Naive thymus-derived CD8-positive, alpha-beta T cell (primary cell): ENCODE measurements around the gene CCDC178. TPM values are rescaled to one million over a fixed set of nuclear protein-coding genes. Genes with fewer than 3 reads are reported as not detected.
"Not testable (repeated sequence)": the region's sequence is repeated elsewhere in the genome, so short reads cannot be mapped to it uniquely, and the experiment has no call there.

ENCODE experiments used
- ATAC-seq, 2 donors: fragments of 150-1000 bp; cut with Tn5 transposase in 1 of 2; sonication (Bioruptor Pico), chemical (Tn5 transposase) in 1 of 2; 1 replicate in 1 of 2; 2 replicates in 1 of 2; pipeline ENCODE4 v1.10.0; 2021; ENCODE audit warnings: mild to moderate bottlenecking in 2 of 2, moderate library complexity in 2 of 2
- POLR2A ChIA-PET: fragments of 350-600 bp; sonication (Branson Sonifier 250); formaldehyde crosslinking; loops from one replicate; lab custom pipeline; 2021; ENCODE audit warnings: antibody characterized with exemption; lab: Charles Lee
- DNase-seq, 10 donors: peaks; one replicate each; pipeline versions ENCODE4 v3.0.0 to v3.0.0-alpha.2; 2020 to 2022
- H3K27ac Mint-ChIP-seq, 10 donors: one replicate each; pipeline ENCODE4 v1.8.0; 2020 to 2022; ENCODE audit warnings: mild to moderate bottlenecking in 10 of 10, mixed read lengths in 10 of 10, moderate library complexity in 4 of 10, inconsistent platforms in 1 of 10
- H3K27me3 Mint-ChIP-seq, 5 donors: one replicate each; pipeline ENCODE4 v1.8.0; 2021 to 2022; ENCODE audit warnings: mixed read lengths in 5 of 5
- H3K36me3 Mint-ChIP-seq, 3 donors: one replicate each; pipeline ENCODE4 v1.8.0; 2020 to 2022; ENCODE audit warnings: mixed read lengths in 3 of 3, mild to moderate bottlenecking in 2 of 3, inconsistent platforms in 1 of 3
- H3K4me1 Mint-ChIP-seq, 4 donors: one replicate each; pipeline ENCODE4 v1.8.0; 2021 to 2022; ENCODE audit warnings: mixed read lengths in 4 of 4
- H3K4me3 Mint-ChIP-seq, 10 donors: one replicate each; pipeline ENCODE4 v1.8.0; 2020 to 2022; ENCODE audit warnings: mild to moderate bottlenecking in 10 of 10, mixed read lengths in 10 of 10, moderate library complexity in 6 of 10, inconsistent platforms in 1 of 10
- H3K9me3 Mint-ChIP-seq, 9 donors: one replicate each; pipeline ENCODE4 v1.8.0; 2020 to 2022; ENCODE audit warnings: mixed read lengths in 9 of 9, mild to moderate bottlenecking in 3 of 9, inconsistent platforms in 1 of 9, moderate library complexity in 1 of 9
- polyA plus RNA-seq, 3 donors: library from polyadenylated mRNA; unstranded; fragments of 300-500 nt; fragmentation: Illumina TruSeq; gene quantifications; one replicate each; pipeline ENCODE4 v1.2.3, GENCODE V29; 2021
- total RNA-seq, 8 experiments: library from RNA in 2 of 8; stranded (reverse) in 2 of 8; gene quantifications; one replicate each; pipeline ENCODE4 v1.2.3 and lab custom pipeline; 2021 to 2026

Gene CCDC178
- total and polyA plus RNA-seq, 5 experiments from 2014 or later, result not detected

GRCh38 chr18:33184175-33184574 lies 256.3 kb downstream of the CCDC178 start:
- POLR2A ChIA-PET, result no interaction called here
- Mint-ChIP-seq H3K27ac (no peak overlapping the region), H3K27me3 (peaks cover 0 to 4% (median 0%) of the 10 kb centered on the region in 5 donors), H3K9me3 (peaks cover 0 to 26% (median 2%) of the 10 kb centered on the region in 9 donors), H3K4me1 (peaks cover 0 to 4% (median 0%) of the 10 kb centered on the region in 4 donors), H3K36me3 (no peaks in the 10 kb centered on the region), H3K4me3 (no peak overlapping the region)
- ATAC-seq (no peak), DNase-seq (no peak)

- H3K36me3 Mint-ChIP-seq, result no peaks in the 10 kb centered on the region
- DNase-seq (no peak), ATAC-seq (no peak)
- H3K27ac Mint-ChIP-seq, result no peak overlapping the region
- no peak overlapping the region for H3K4me3 Mint-ChIP-seq
- H3K4me1 Mint-ChIP-seq, result peaks cover 0 to 4% (median 0%) of the 10 kb centered on the region in 4 donors
- peaks cover 0 to 4% (median 0%) of the 10 kb centered on the region in 5 donors for H3K27me3 Mint-ChIP-seq
- H3K9me3 Mint-ChIP-seq, result peaks cover 0 to 26% (median 2%) of the 10 kb centered on the region in 9 donors
- POLR2A ChIA-PET, result no interaction called here
Observed at GRCh38 chr18:33183136-33183535, 257.4 kb downstream of the CCDC178 start.

- H3K27ac Mint-ChIP-seq, result no peak overlapping the region
- POLR2A ChIA-PET, result no interaction called here
Observed at GRCh38 chr18:33181016-33181415, 259.5 kb downstream of the CCDC178 start.

GRCh38 chr18:33169218-33169617 lies 271.3 kb downstream of the CCDC178 start:
- POLR2A ChIA-PET, result no interaction called here

More at GRCh38 chr18:33181016-33181415, 259.5 kb downstream of the CCDC178 start:
- no peak for ATAC-seq
- no peak overlapping the region for H3K4me3 Mint-ChIP-seq
- peaks cover 0 to 13% (median 2%) of the 10 kb centered on the region in 9 donors for H3K9me3 Mint-ChIP-seq
- no peak for DNase-seq
- H3K4me1 Mint-ChIP-seq, result peaks cover 0 to 2% (median 0%) of the 10 kb centered on the region in 4 donors
- peaks cover 0 to 4% (median 0%) of the 10 kb centered on the region in 5 donors for H3K27me3 Mint-ChIP-seq
- H3K36me3 Mint-ChIP-seq, result no peaks in the 10 kb centered on the region

GRCh38 chr18:33164121-33164520 lies 276.4 kb downstream of the CCDC178 start:
- H3K4me3 Mint-ChIP-seq, ATAC-seq, DNase-seq, H3K4me1 Mint-ChIP-seq, H3K36me3 Mint-ChIP-seq, H3K27ac Mint-ChIP-seq, POLR2A ChIA-PET, H3K27me3 Mint-ChIP-seq: not testable (repeated sequence)
- peaks cover 0 to 11% (median 2%) of the 10 kb centered on the region in 9 donors for H3K9me3 Mint-ChIP-seq

More at GRCh38 chr18:33169218-33169617, 271.3 kb downstream of the CCDC178 start:
- Mint-ChIP-seq H3K4me1 (no peaks in the 10 kb centered on the region), H3K27me3 (no peaks in the 10 kb centered on the region), H3K27ac (no peak overlapping the region), H3K36me3 (no peaks in the 10 kb centered on the region), H3K9me3 (peaks cover 0 to 6% (median 2%) of the 10 kb centered on the region in 9 donors), H3K4me3 (no peak overlapping the region)
- ATAC-seq (no peak), DNase-seq (no peak)

GRCh38 chr18:33161131-33161530 lies 279.4 kb downstream of the CCDC178 start:
- Mint-ChIP-seq H3K9me3 (peaks cover 0 to 11% (median 1%) of the 10 kb centered on the region in 9 donors), H3K36me3 (no peaks in the 10 kb centered on the region), H3K27ac (no peak overlapping the region), H3K4me1 (no peaks in the 10 kb centered on the region), H3K4me3 (no peak overlapping the region), H3K27me3 (no peaks in the 10 kb centered on the region)
- POLR2A ChIA-PET, result no interaction called here
- no peak for ATAC-seq
- no peak for DNase-seq

- Mint-ChIP-seq H3K4me3 (no peak overlapping the region), H3K4me1 (no peaks in the 10 kb centered on the region), H3K36me3 (no peaks in the 10 kb centered on the region), H3K27me3 (no peaks in the 10 kb centered on the region), H3K27ac (no peak overlapping the region), H3K9me3 (peaks cover 0 to 11% (median 3%) of the 10 kb centered on the region in 9 donors)
- POLR2A ChIA-PET, result no interaction called here
- ATAC-seq (no peak), DNase-seq (no peak)
Observed at GRCh38 chr18:33159151-33159550, 281.4 kb downstream of the CCDC178 start.

- H3K27ac Mint-ChIP-seq, result no peak overlapping the region
- no peak overlapping the region for H3K4me3 Mint-ChIP-seq
- H3K4me1 Mint-ChIP-seq, result no peaks in the 10 kb centered on the region
- POLR2A ChIA-PET, result no interaction called here
- H3K9me3 Mint-ChIP-seq, result peaks cover 0 to 11% (median 3%) of the 10 kb centered on the region in 9 donors
- H3K27me3 Mint-ChIP-seq, result no peaks in the 10 kb centered on the region
- H3K36me3 Mint-ChIP-seq, result no peaks in the 10 kb centered on the region
- DNase-seq (no peak), ATAC-seq (no peak)
Observed at GRCh38 chr18:33157893-33158292, 282.6 kb downstream of the CCDC178 start.

- no peaks in the 10 kb centered on the region for H3K27me3 Mint-ChIP-seq
- POLR2A ChIA-PET, result no interaction called here
Observed at GRCh38 chr18:33156906-33157470, 283.5 kb downstream of the CCDC178 start.

GRCh38 chr18:33154049-33154448 lies 286.5 kb downstream of the CCDC178 start:
- POLR2A ChIA-PET, result no interaction called here
- no peaks in the 10 kb centered on the region for H3K36me3 Mint-ChIP-seq
- H3K27ac Mint-ChIP-seq, result no peak overlapping the region
- H3K27me3 Mint-ChIP-seq, result no peaks in the 10 kb centered on the region
- DNase-seq (no peak), ATAC-seq (no peak)
- H3K4me3 Mint-ChIP-seq, result no peak overlapping the region
- no peaks in the 10 kb centered on the region for H3K4me1 Mint-ChIP-seq
- H3K9me3 Mint-ChIP-seq, result peaks cover 0 to 24% (median 4%) of the 10 kb centered on the region in 9 donors

More at GRCh38 chr18:33156906-33157470, 283.5 kb downstream of the CCDC178 start:
- H3K4me1 Mint-ChIP-seq, result no peaks in the 10 kb centered on the region
- H3K4me3 Mint-ChIP-seq, result no peak overlapping the region
- no peak for ATAC-seq
- no peaks in the 10 kb centered on the region for H3K36me3 Mint-ChIP-seq
- no peak overlapping the region for H3K27ac Mint-ChIP-seq
- H3K9me3 Mint-ChIP-seq, result peaks cover 0 to 11% (median 3%) of the 10 kb centered on the region in 9 donors
- no peak for DNase-seq

- Mint-ChIP-seq H3K4me1 (no peaks in the 10 kb centered on the region), H3K4me3 (no peak overlapping the region), H3K36me3 (no peaks in the 10 kb centered on the region), H3K27ac (no peak overlapping the region), H3K9me3 (peaks cover 0 to 24% (median 4%) of the 10 kb centered on the region in 9 donors), H3K27me3 (no peaks in the 10 kb centered on the region)
- ATAC-seq (no peak), DNase-seq (no peak)
- POLR2A ChIA-PET, result no interaction called here
Observed at GRCh38 chr18:33152376-33152775, 288.1 kb downstream of the CCDC178 start.

- DNase-seq, H3K27me3 Mint-ChIP-seq, H3K36me3 Mint-ChIP-seq, H3K27ac Mint-ChIP-seq, H3K4me1 Mint-ChIP-seq, H3K4me3 Mint-ChIP-seq, POLR2A ChIA-PET, ATAC-seq: not testable (repeated sequence)
- H3K9me3 Mint-ChIP-seq, result peaks cover 0 to 34% (median 11%) of the 10 kb centered on the region in 9 donors
Observed at GRCh38 chr18:33147811-33148210, 292.7 kb downstream of the CCDC178 start.

- no peaks in the 10 kb centered on the region for H3K27me3 Mint-ChIP-seq
- no peak overlapping the region for H3K4me3 Mint-ChIP-seq
- POLR2A ChIA-PET, result no interaction called here
- ATAC-seq (no peak), DNase-seq (no peak)
- no peak overlapping the region for H3K27ac Mint-ChIP-seq
- H3K4me1 Mint-ChIP-seq, result no peaks in the 10 kb centered on the region
- H3K9me3 Mint-ChIP-seq, result peaks cover 0 to 30% (median 12%) of the 10 kb centered on the region in 9 donors
- H3K36me3 Mint-ChIP-seq, result peaks cover 0 to 9% (median 0%) of the 10 kb centered on the region in 3 donors
Observed at GRCh38 chr18:33146014-33146413, 294.5 kb downstream of the CCDC178 start.
